ENCODE data around the gene MAP10.

The MAP10 gene

DNA sequence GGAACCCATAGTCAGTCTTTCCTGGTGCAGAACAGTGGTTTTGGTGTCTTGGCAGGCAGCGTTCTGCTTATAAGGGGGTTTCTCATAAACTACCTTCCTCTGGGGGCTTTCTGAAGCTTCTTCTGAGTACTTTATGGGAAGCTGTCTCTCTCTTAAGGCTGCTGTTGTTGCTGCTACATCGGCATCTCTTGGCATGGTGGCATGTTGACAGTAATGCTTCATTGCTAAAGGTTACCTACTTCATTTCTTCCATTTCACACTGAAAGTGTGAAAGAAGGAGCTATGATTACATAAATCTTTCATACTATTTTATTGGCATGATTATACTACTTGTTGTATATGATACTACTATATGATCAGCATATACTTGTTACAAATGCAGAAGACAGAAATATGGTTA is 6.3 kb upstream of the MAP10 start:
- no peak for DNase-seq

DNA sequence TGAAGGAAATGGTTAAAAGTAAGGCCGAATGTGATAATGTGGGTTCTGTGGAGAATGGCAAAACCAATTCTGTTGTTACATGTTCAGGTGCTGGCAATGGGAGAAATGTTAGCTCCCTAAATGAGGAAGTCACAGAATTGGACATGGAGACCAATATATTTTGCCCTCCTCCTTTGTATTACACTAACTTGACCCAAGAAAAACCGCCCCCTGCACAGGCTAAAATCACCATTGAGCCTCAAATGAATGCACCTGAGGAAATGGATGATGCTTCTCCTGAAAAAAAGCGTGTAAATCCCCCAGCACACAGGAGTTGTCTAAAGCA is 932 bp downstream of the MAP10 start:
- DNase-seq = no peak

DNA sequence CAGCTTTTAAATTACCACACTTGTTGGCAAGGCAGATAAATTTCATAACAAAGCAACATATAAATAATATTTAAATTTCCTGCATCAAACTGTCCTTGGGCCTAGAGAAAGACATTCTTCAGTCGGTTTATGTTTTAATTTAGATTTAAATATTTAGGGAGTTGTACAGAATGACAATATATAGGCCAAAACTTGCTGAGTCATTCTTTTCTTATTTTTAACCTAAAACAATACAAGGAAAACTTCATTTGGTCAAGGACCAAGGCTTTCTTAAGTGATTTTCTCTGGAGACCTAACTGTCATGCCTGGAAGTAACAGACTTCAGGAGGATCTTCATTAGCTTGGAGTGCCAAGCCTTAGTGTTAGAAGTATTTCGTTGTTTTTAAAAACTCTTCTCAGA is 5.6 kb downstream of the MAP10 start:
- no peak for DNase-seq

DNA sequence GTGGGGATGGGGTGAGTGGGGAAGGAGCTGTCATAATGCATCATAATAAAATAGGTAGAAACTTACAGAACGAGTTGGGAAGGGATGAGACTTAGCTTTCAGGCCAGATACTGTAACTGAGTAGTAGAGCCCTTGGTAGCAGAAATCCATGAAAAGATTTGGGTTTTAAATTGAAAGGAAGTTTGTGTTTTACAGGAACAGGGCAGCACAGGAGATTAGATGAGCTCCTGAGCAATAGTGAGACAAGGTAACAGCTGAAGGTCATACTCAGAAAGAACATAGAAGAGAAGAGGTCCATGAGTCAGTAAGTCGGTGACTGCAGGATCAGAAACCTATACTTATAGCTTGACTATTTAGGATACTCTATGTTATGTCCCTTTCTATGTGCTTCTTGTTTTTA is 7.3 kb downstream of the MAP10 start:
- DNase-seq = no peak

DNA sequence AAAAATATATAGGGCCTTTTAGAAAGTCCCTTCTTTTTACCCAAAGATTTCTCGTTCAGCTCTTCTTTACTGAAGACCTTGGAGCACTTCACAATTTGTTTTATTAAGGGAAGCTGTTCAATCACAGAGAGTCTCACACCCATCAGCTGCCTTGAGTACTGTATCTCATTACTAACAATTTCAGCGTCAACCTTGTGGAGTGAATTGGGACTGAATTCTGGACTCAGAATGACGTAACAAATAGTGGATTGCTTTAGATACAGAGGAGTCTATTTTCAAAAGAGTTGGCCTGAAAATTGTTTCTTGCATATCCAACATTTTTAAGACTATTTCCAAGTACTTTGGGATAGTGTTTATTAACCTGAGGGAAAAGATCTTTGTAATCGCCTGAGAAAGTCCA is 7.9 kb downstream of the MAP10 start:
- no peak for DNase-seq

DNA sequence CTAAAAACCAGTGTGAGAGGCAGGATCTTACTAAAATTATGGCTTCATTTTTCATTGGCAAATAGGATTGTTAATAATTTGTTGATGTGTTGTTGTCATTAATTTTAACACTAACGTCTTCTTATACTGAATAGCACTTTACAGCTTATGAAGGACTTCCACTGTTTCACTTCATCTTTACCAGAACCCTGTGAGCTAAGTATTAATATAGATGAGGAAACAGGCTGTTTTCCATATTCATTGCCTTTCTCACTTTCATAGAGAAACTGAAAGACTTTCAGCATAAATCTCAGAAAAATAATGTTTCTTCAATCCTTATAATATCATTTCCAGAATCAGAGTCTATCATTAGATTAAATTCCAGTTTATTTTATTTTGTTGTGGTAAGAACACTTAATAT is 8.5 kb downstream of the MAP10 start:
- no peak for DNase-seq

DNA sequence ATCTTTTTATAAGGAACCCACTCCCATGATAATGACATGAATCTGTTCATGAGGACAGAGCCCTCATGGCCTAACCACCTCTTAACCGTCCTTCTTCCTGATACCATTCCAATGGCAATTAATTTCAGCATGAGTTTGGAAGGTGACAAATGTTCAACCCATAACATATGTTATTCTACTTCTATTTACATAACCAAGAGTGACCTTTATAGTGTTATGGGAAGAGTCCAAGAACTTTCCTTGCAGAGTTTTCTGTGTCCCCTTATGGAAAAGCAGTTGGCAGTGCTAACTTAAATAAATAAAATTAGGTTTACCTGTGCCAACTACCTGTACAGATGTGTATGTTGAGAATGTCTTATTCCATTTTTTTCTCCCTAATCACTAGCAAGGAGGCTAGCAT is 11.1 kb downstream of the MAP10 start:
- no peak for DNase-seq

DNA sequence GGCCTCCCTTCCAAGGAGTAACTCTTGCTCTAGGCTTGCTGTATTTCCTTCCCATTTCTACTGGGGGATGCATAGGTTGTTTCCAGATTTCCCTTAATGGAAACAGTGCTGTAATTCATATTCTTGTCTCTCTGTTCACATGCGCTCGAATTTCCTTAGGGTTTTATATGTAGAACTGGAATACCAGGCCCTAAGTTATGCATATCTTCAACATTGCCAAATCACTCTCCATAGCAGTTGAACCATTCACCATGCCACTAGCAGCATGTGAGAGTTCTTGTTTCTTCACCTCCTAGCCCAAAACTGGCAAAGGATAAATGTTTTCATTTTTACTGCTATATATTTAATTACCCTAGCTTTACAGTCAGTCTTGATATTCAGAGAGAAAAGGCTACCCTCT is 12.8 kb downstream of the MAP10 start:
- no peak for DNase-seq

DNA sequence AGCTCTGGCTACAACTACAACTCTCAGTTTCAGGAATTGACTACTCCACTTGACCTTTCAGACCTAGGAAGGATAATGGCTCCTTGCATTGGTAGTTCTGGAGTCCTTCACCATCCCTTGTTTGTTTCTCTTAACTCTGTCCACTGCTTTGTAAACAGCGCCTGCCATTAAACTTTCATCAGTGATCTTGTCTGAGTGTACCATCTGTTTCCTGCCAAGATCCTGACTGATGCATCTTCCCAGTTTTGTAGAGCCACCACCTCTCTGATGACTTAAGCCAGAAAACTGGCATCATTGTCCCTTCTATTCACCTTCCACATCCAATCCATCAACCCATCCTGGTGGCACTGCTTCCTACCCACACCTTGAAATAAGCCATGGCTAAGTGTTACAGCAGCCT is 15.2 kb downstream of the MAP10 start:
- DNase-seq = no peak

DNA sequence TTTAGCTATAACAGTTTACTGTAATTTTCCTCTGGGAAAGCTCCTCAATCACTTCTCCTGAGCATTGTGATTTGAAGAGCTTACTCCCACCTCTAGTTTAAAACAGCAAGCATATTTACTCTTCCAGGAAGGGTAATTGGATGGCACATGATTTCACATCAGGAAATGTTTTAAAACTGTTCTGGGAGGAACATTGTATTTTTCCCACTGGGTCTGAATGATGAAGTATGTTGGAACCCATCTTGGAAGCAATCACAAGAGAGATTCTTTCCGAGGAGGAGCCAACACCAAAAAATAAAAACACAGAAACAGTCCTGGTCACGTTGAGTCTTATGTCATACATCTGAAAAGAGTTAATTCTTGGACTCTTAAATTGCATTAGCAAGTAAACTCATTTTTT is 17.3 kb downstream of the MAP10 start:
- DNase-seq = no peak

DNA sequence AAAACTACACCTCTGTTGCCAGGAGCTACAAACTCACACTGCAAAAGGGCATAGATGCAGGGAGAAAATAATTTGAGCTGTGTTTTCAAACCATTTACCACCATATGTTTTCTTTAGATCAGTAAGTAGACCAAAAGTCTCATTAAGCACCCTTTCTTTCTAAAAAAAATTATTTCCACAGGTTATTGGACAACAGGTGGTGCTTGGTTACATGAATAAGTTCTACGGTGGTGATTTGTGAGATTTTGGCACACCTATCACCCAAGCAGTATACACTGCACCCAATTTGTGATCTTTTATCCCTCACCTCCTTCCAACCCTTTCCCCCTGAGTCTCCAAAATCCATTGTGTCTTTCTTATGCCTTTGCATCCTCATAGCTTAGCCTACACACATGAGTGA is 21.1 kb downstream of the MAP10 start:
- no peak for DNase-seq

DNA sequence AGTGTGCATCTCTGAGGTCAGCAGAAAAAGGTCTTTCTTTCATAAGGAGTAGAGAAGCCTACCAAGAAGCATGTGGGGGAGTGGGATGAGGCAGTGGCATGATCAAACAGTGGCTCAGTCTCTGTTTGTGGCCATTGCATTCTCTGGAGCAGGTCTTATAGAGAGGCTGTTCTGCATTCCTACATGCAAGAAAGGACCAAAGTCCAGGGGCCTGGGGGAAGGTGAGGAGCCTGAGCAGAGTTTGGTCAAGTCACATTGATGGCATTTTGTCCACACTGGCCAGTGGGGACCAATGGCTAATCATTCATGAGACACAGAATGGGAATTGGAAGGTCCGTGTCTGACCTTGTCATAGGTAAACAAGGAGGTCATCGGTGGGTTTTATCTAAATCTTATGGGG is 25.4 kb downstream of the MAP10 start:
- DNase-seq = no peak

DNA sequence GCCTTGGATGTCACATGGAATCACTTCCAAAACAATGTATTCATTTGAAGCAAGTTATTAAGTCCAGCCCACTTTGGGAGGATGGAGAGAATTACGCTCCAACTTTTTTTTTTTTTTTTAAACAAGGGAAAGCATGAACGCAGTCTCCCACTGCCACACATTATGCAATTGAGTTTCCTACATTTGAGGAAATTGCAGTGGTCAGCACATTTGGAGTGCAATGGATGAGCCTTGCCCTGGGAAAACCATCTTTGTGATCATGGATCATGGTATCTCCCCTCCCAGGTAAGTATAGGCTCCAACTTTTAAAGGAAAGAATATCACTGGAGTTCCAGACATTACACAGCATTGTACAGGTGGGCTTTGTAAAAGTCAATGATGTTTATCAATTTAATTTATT is 26.7 kb downstream of the MAP10 start:
- DNase-seq = no peak

DNA sequence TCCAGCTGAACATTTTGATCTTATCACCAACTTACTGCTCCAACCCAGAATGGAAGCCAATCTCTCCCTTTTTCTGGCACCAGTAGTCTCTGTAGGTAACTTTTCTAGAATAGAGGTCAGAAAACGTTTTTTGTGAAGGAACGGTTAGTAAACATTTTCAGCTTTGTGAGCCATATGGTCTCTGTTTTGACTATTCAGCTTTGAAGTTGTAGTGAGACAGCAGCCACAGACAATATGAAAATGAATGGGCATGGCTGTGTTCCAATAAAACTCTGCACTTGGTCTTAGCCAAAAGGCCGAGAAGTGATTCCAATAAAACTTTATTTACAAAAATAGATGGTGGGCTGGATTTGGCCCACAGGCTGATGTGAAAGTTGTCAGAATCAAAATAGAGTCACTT is 28.9 kb downstream of the MAP10 start:
- no peak for DNase-seq

DNA sequence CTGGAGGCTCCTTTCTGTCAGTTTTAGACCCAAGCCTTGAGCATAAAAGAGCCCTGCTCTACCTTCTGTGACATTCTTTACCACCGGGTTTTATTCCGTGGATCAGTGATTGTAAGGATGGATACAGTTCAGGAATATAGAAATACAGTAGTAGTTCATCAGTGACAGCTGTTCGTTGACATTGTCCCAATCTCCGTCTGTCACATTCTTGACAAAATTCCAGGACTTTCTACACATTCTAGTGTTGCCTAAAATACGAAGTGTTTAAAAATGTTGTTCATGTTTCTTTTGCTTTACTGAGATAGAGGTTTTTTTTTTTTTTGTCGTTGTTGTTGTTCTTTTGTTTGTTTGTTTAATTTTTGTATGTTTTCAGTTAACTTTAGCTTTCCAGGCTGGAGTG is 29.9 kb downstream of the MAP10 start:
- no peak for DNase-seq

DNA sequence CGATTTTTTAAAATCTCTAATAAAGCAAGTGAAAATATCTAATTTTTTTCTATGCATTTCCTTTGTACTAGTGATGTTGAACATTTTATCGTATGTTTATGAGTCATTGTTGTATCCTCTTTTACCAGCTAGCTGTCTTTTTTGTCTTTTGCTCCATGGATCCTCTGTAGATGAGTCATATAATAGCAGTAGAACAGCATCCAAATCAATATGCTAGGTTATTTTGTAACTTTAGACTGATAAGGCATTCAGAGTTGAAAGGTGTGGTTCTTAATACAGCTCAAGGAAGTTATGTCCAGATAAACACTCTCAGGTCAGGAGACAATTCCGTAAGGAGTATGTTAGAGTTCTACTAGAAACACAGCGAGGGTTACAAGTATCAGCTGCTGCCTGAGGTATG is 31.9 kb downstream of the MAP10 start:
- DNase-seq = no peak

DNA sequence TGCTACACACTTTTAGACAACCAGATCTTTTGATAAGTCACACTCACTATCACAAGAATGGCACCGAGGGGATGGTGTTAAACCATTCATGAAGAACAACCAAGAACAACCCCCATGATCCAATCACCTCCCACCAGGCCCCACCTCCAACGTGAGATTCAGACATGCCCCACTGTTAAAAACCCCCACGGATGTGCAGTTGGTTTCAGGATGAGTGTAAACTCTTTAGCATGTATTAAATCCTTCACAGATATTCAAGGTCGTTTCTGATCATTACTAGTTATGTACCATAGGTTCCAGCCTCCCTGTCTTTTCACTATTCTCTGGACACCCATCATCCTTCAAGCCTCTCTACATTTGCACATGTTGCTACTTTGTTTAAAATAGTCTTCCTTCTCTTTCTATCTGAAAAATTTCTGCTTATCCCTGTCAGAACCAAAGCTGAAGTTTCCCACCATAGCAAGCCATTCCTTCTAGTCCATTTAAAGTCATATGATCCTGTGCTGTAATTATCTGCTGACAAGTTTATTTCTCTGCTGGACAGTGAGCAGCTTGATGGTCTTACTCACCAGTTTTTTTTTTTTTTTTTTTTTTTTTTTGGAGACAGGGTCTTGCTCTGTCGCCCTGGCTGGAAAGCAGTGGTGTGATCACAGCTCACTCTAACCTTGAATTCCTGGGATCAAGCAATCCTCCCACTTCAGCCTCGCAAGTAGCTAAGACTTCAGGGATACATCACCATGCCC is 36.8 kb downstream of the MAP10 start:
- no peak for DNase-seq

DNA sequence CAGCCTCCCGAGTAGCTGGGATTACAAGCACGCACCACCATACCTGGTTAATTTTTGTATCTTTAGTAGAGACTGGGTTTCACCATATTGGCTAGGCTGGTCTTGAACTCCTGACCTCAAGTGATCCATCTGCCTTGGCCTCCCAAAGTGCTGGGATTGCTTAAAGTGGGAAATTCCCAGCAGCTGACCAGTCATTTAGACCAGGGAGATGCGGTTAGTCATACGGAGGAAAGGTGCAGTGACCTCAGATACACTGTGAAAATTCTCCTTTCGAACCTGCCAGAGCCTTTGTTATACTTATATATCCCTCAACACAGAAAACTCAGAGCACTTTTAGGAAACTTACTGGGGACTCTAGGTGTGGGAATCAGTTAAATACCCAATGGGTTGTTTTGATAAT is 39.6 kb downstream of the MAP10 start:
- no peak for DNase-seq

DNA sequence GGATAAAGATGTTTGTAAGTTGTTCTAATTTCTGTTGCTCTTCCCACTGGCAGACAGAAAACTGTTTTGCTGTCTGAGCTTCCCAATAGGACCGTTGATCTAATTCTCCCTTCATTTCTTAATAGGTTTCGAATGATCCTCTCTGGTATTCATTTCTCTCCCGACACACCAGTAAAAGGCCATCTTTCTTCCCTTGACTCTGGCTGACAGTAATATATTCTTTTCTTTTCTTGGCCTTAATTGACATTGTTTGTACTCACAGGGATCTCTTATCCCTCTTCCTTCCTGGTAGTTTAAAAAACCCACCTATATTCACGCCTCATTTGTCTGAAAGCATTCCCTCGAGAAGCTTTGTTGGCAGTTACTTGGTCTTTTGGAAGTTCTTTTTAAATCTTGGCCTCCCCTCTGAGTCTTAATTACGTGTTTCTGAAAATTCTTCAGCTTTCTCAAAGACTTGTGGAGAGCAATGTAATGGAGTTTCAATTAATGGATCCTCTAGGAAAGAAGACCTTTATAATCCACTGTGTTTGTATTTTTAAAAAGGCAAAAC is 40.3 kb downstream of the MAP10 start:
- DNase-seq = no peak

DNA sequence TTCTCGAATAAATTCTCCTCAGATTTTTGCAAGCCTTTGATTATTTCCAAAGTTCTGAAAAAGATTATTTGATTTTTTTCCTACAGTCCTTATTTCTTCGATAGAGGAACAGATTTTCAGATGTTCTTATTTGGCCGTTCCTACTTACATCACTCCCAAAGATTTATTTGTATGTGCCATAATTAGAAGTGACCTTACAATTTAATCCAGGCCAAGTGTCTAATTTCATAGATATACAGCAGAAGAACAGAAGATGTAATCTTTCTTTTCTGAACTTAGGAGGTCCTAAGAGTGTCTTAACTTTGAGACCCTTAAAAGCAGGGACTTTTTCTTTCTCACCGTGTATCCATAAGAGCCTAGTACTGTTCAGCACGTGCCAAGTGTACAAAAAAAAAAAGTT is 46.3 kb downstream of the MAP10 start:
- DNase-seq = no peak

DNA sequence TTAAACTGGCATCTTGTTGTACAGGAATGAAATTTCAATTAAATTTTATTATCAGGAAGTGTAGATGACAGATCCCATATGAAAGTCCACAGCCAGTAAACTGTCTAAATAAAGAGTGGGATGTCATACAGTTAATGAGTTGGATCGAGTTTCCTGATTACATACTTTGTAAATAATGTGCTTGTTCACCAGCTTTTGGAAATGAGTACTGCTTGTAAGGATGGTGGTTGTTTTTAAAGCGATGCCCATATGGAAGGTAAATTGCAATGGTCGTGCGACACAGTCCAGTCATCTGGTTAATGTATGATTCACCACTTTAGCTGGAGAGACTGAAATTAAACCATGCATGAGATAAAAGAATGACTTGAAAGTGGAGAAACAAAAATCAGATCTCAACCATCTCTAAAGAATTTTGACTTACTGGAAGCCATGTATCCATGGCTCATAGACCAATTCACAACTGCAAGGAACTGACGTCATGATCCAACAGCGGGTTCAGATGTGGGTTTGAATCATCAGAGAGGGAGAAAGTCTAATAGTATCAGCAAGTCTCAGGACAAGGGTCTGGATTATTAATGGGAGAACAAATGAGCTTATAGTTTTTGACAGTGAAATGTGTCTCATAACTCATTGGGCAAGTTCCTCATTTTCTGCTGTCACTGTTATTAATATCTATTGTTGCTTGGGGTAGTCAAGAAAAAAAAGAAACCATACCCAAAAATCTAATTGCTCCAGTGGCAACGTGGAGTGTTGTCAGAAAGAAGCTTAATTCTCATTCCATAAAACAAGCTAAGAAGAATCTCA is 49.0 kb downstream of the MAP10 start:
- no peak for DNase-seq

DNA sequence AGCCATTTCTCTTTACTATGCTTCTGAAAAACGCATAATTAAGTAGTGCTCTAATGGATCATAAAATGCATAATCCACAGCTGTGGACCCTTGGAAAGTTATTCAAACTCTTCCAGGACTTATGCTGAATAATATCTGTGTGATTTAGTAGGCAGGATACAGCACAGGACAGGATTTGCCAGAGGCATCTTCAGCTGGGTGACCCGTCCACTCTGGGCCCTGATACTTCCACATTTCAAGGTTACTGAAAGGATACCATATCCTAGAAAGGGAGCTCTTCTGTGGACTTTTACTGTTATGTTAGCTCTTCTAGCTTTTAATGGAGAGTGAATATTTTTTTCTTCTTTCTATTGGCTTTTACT is 49.6 kb downstream of the MAP10 start:
- DNase-seq = no peak

DNA sequence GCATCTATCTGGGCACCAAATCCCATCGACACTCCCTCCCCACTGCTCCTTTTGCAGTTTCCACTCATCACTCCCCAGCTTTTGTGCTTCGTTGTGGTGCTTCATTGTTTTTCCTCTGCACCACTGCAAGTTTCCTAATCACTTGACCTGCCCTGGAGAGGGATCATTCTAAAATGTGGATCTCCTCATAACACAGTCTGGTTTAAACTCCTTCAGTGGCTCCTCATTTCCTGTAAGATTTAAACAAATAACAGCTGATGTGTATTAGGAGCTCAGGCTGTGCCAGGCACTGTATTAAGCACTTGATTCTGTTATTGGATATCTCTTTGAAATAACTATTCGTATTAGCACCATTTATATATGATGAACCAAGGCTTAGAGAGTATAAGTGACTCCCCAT is 51.3 kb downstream of the MAP10 start:
- DNase-seq = no peak
